Testis (tissue), 2 donors: ENCODE measurements around the gene DHH.

Experiments
- CTCF ChIP-seq, 3 experiments: fragments of 450-650 bp in 2 of 3; fragments of 200-600 bp in 1 of 3; sonication (generic) in 1 of 3; IDR thresholded peaks; one replicate each; pipeline ENCODE4 v1.5.1; 2016 to 2019; ENCODE audit warnings: antibody characterized with exemption in 3 of 3, mild to moderate bottlenecking in 2 of 3, moderate library complexity in 1 of 3
- POLR2A ChIP-seq: fragments of 450-650 bp; IDR thresholded peaks from one replicate; pipeline ENCODE4 v1.6.1; 2017; ENCODE audit warnings: antibody characterized with exemption, mild to moderate bottlenecking, moderate library complexity

GRCh38 chr12:49129332-49130150, 34.9 kb upstream of the DHH start:
- TF ChIP-seq POLR2A (no peak), CTCF (IDR thresholded peaks at IDR 0.05) (no peak)
